ENCODE data around the gene HMGXB4. TPM values are rescaled to one million over a fixed set of nuclear protein-coding genes. Genes with fewer than 3 reads are reported as not detected.

The HMGXB4 gene
- polyA plus RNA-seq, 1 experiment: 30.4 TPM

- POLR2A ChIA-PET: no interaction called here
- no peak for TF ChIP-seq CTCF (IDR thresholded peaks at IDR 0.05; ENCODE audit: low read depth, low read length)
- Histone ChIP-seq H3K9me3 (ENCODE audit: control insufficient read depth, insufficient read depth, low read length) (peaks cover 6% of the 10 kb centered on the region; the same call in 1 of the 2 replicates), H3K4me3 (ENCODE audit: low read depth, low read length) (no peak overlapping the region), H3K27ac (ENCODE audit: low read depth, low read length) (no peak overlapping the region), H3K27me3 (ENCODE audit: control insufficient read depth, insufficient read depth, low read length) (no peaks in the 10 kb centered on the region)
- CTCF ChIA-PET: no interaction called here
- no peak for DNase-seq (ENCODE audit: low read depth, low spot score)
Measured at GRCh38 chr22:35325209-35325608, 67.9 kb downstream of the HMGXB4 start.

GRCh38 chr22:35326854-35327562 lies 69.7 kb downstream of the HMGXB4 start:
- no peak overlapping the region for H3K4me3 ChIP-seq (ENCODE audit: low read depth, low read length)
- H3K27ac ChIP-seq (ENCODE audit: low read depth, low read length): no peak overlapping the region
- CTCF ChIA-PET: no interaction called here
- no peak for TF ChIP-seq CTCF (IDR thresholded peaks at IDR 0.05; ENCODE audit: low read depth, low read length)
- DNase-seq (ENCODE audit: low read depth, low spot score): no peak
- H3K27me3 ChIP-seq (ENCODE audit: control insufficient read depth, insufficient read depth, low read length): no peaks in the 10 kb centered on the region
- peaks cover 6% of the 10 kb centered on the region; the same call in 1 of the 2 replicates for H3K9me3 ChIP-seq (ENCODE audit: control insufficient read depth, insufficient read depth, low read length)
- POLR2A ChIA-PET: no interaction called here

GRCh38 chr22:35327690-35328471 lies 70.6 kb downstream of the HMGXB4 start:
- H3K9me3 ChIP-seq (ENCODE audit: control insufficient read depth, insufficient read depth, low read length): peaks cover 6% of the 10 kb centered on the region; the same call in 1 of the 2 replicates
- CTCF ChIA-PET: no interaction called here
- no peak for DNase-seq (ENCODE audit: low read depth, low spot score)
- no peak overlapping the region for H3K4me3 ChIP-seq (ENCODE audit: low read depth, low read length)
- no peaks in the 10 kb centered on the region for H3K27me3 ChIP-seq (ENCODE audit: control insufficient read depth, insufficient read depth, low read length)
- TF ChIP-seq CTCF (IDR thresholded peaks at IDR 0.05; ENCODE audit: low read depth, low read length): no peak
- no peak overlapping the region for H3K27ac ChIP-seq (ENCODE audit: low read depth, low read length)
- POLR2A ChIA-PET: no interaction called here

GRCh38 chr22:35328472-35328885 lies 71.2 kb downstream of the HMGXB4 start:
- peaks cover 6% of the 10 kb centered on the region; the same call in 1 of the 2 replicates for H3K9me3 ChIP-seq (ENCODE audit: control insufficient read depth, insufficient read depth, low read length)
- POLR2A ChIA-PET: no interaction called here
- TF ChIP-seq CTCF (IDR thresholded peaks at IDR 0.05; ENCODE audit: low read depth, low read length): no peak
- H3K27me3 ChIP-seq (ENCODE audit: control insufficient read depth, insufficient read depth, low read length): no peaks in the 10 kb centered on the region
- no peak overlapping the region for H3K27ac ChIP-seq (ENCODE audit: low read depth, low read length)
- CTCF ChIA-PET: no interaction called here
- no peak for DNase-seq (ENCODE audit: low read depth, low spot score)
- no peak overlapping the region for H3K4me3 ChIP-seq (ENCODE audit: low read depth, low read length)

Measured in AG04450 (cell line).